HepG2 (cell line): ENCODE data around the gene CA4. TPM values are rescaled to one million over a fixed set of nuclear protein-coding genes. Genes with fewer than 3 reads are reported as not detected.

Experiments
- ATAC-seq: fragments of 200-7000 bp; cut with Tn5 transposase; 3 replicates; pipeline ENCODE4 v1.9.1; 2020; ENCODE audit warnings: mild to moderate bottlenecking, moderate library complexity
- BruUV-seq: library from RNA; stranded (reverse); fragments of 400-500 nt; replicated peaks from 2 replicates; lab custom pipeline; 2021; lab: Mats Ljungman, UMichigan
- CTCF ChIA-PET: fragments of 300-600 bp; formaldehyde crosslinking; extraction: SDS; loops from one replicate; lab custom pipeline; 2021; ENCODE audit warnings: low total read pairs, inconsistent platforms, low intra/inter-chr PET ratio; lab: Yijun Ruan, JAX
- POLR2A ChIA-PET: fragments of 350-600 bp; sonication (Branson Sonifier 250); formaldehyde crosslinking; loops from one replicate; lab custom pipeline; 2020; ENCODE audit warnings: antibody characterized with exemption, inconsistent platforms; lab: Yijun Ruan, JAX
- DNase-seq: peaks from one replicate; pipeline ENCODE4 v3.0.0-alpha.2; 2015; ENCODE audit warnings: low spot score
- FAIRE-seq: peaks from 3 replicates; lab custom pipeline; 2011; peaks lifted over from hg19 to GRCh38; lab: Jason Lieb, UNC
- H2AFZ ChIP-seq: one replicate; pipeline ENCODE4 v1.6.1; 2011; ENCODE audit warnings: low read length, inconsistent platforms
- H3K27ac ChIP-seq: fragments of 300-600 bp; 3 replicates; pipeline ENCODE4 v1.8.0; 2011; ENCODE audit warnings: mixed run types, mild to moderate bottlenecking, mixed read lengths, low read length, inconsistent platforms; ENCODE audit not compliant: insufficient read depth; ENCODE audit errors: extremely low read length
- H3K27me3 ChIP-seq, 2 experiments: fragments of 200-600 bp in 1 of 2; 2 replicates in 1 of 2; 3 replicates in 1 of 2; pipeline versions ENCODE4 v1.6.0 to v1.8.0; 2011; ENCODE audit warnings: low read length in 2 of 2, mild to moderate bottlenecking in 2 of 2, moderate library complexity in 2 of 2, inconsistent platforms in 1 of 2; ENCODE audit not compliant: insufficient read depth in 2 of 2, control insufficient read depth in 1 of 2
- H3K36me3 ChIP-seq, 2 experiments: fragments of 200-600 bp in 1 of 2; replicated peaks in 1 of 2; 2 replicates in 1 of 2; 3 replicates in 1 of 2; pipeline versions ENCODE4 v1.5.1 to v1.8.0; 2011; ENCODE audit warnings: low read length in 2 of 2, inconsistent platforms in 1 of 2; ENCODE audit not compliant: insufficient read depth in 2 of 2, control insufficient read depth in 1 of 2
- H3K4me1 ChIP-seq: 2 replicates; pipeline ENCODE4 v1.5.1; 2012; ENCODE audit warnings: low read length, inconsistent platforms; ENCODE audit not compliant: insufficient read depth
- H3K4me2 ChIP-seq: 2 replicates; pipeline ENCODE4 v1.6.0; 2011; ENCODE audit warnings: low read depth, low read length, inconsistent platforms
- H3K4me3 ChIP-seq, 3 experiments: fragments of 200-600 bp in 1 of 3; sonication (generic), shearing (Covaris generic) in 1 of 3; replicated peaks in 1 of 3; 2 replicates each; pipeline ENCODE4 v1.5.1; 2011 to 2016; ENCODE audit warnings: low read length in 3 of 3, inconsistent platforms in 2 of 3, low read depth in 2 of 3, mild to moderate bottlenecking in 2 of 3, control low read depth in 1 of 3, mixed read lengths in 1 of 3; ENCODE audit not compliant: insufficient read depth in 1 of 3
- H3K79me2 ChIP-seq: one replicate; pipeline ENCODE4 v1.6.1; 2011; ENCODE audit warnings: low read length, inconsistent platforms; ENCODE audit not compliant: insufficient read depth
- H3K9ac ChIP-seq: 2 replicates; pipeline ENCODE4 v1.6.0; 2011; ENCODE audit warnings: mild to moderate bottlenecking, low read depth, low read length, inconsistent platforms; ENCODE audit not compliant: insufficient read depth
- H3K9me3 ChIP-seq: 2 replicates; pipeline ENCODE4 v1.5.1; 2012; ENCODE audit warnings: mild to moderate bottlenecking, low read length
- H4K20me1 ChIP-seq: 2 replicates; pipeline ENCODE4 v1.6.0; 2011; ENCODE audit warnings: inconsistent platforms, mild to moderate bottlenecking, low read length, moderate library complexity; ENCODE audit not compliant: insufficient read depth
- DRAP1 ChIP-seq: IDR thresholded peaks from 2 replicates; pipeline ENCODE4 v1.6.1; 2016; ENCODE audit warnings: missing genetic modification reagents, missing compliant biosample characterization
- FOXA1 ChIP-seq, 2 experiments: fragments of 450-650 bp in 1 of 2; sonication (generic) in 1 of 2; formaldehyde crosslinking in 1 of 2; IDR thresholded peaks; 2 replicates each; pipeline versions ENCODE4 v1.4.0 to v1.6.1; 2016 to 2020; ENCODE audit warnings: missing genetic modification reagents in 1 of 2
- KLF11 ChIP-seq: IDR thresholded peaks from 2 replicates; pipeline ENCODE4 v1.6.1; 2016; ENCODE audit warnings: missing compliant biosample characterization
- ZFX ChIP-seq: sonication (generic); formaldehyde crosslinking; IDR thresholded peaks from 2 replicates; pipeline ENCODE4 v1.4.0; 2020; ENCODE audit warnings: mild to moderate bottlenecking, low read depth, missing genetic modification reagents, moderate library complexity
- ZMYM2 ChIP-seq: sonication (generic); formaldehyde crosslinking; IDR thresholded peaks from 2 replicates; pipeline ENCODE4 v1.8.0; 2022; ENCODE audit warnings: mild to moderate bottlenecking, missing genetic modification reagents
- WGBS: methylation state at CpG from one replicate; pipeline ENCODE4 v1.1.6; 2017; ENCODE audit warnings: low lambda C conversion rate; 5-methylcytosine and 5-hydroxymethylcytosine counted together
- in situ Hi-C: cut with HindIII; loops from 2 replicates; pipeline ENCODE4 v1.10.0; 2017; ENCODE audit warnings: low pct_unique_long_range_greater_than_20kb; ENCODE audit not compliant: extremely low pct_ligation_motif_present
- intact Hi-C: fragments of 100-400 bp; cut with micrococcal nuclease; formaldehyde crosslinking; loops from one replicate; pipeline ENCODE4 v1.10.0; 2022; ENCODE audit not compliant: unreplicated experiment
- polyA plus RNA-seq, 8 experiments: library from polyadenylated mRNA; depleted of rRNA in 3 of 8; stranded (reverse) in 7 of 8; unstranded in 1 of 8; fragments of >200 nt; fragmentation: Illumina TruSeq in 4 of 8; extraction: Trizol in 4 of 8; gene quantifications; 2 replicates each; pipeline versions ENCODE4 v1.2.1 to v1.2.3, GENCODE V29; 2011 to 2016; ENCODE audit warnings: low read depth in 4 of 8, missing spikeins in 1 of 8, mixed read lengths in 1 of 8; ENCODE audit not compliant: insufficient read depth in 1 of 8
- total RNA-seq, 5 experiments: library from RNA; depleted of rRNA; stranded (reverse); fragments of >200 nt; fragmentation: Illumina TruSeq; extraction: Trizol; gene quantifications; 2 replicates each; pipeline ENCODE4 v1.2.3, GENCODE V29; 2016; ENCODE audit warnings: low read depth in 1 of 5
- TF ChIP-seq, protein P1 (sequence below): sonication (generic); formaldehyde crosslinking; IDR thresholded peaks from 2 replicates; pipeline ENCODE4 v1.8.1; 2022; ENCODE audit warnings: low read depth, mild to moderate bottlenecking, missing genetic modification reagents

The CA4 gene
- total and polyA plus RNA-seq, 2 of the 13 experiments (the other 11 are each of a cell fraction or from before 2014, with no cell fraction given) = not detected

DNA sequence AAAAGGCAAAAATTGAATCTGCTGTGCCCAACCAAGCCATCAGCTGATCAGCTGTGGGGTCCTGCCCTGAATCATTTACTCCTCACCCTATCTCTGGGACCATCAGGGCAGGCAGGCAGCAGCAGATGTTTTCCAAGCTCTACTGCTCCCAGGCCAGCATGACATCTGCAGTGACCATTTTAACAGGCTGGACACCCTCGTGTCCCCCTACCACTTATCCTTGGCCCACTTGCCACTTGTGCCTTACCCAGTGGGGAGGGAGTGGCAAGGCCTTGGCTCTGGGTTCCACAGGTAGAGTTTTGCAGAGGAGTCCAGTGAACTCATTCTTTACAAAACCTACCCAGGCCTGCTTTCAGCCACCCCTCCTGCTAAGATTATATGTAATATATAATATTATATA lies 12.0 kb upstream of the CA4 start:
- no peak for FAIRE-seq
- no peak for ATAC-seq
- TF ChIP-seq FOXA1 (IDR thresholded peaks at IDR 0.05) (no peak), FOXA1 (CRISPR knock-in tag; IDR thresholded peaks at IDR 0.05) (no peak)
- TF ChIP-seq, all 625 proteins: peak for 0
- Histone ChIP-seq H3K4me1 (peaks cover 41% of the 10 kb centered on the region), H3K36me3 (no peaks in the 10 kb centered on the region), H3K9ac (no peak overlapping the region), H3K4me2 (no peak overlapping the region), H3K27ac (no peak overlapping the region), H3K9me3 (no peaks in the 10 kb centered on the region), H4K20me1 (peaks cover 4% of the 10 kb centered on the region; the same call in 1 of the 2 replicates), H3K4me3 (no peak overlapping the region), H2AFZ (no peak overlapping the region), H3K27me3 (peaks cover 4 to 70% of the 10 kb centered on the region in 2 experiments), H3K79me2 (no peaks in the 10 kb centered on the region)
- intact Hi-C loops = no loop called here
- in situ Hi-C loops = no loop called here
- CTCF ChIA-PET = no interaction called here
- no peak for DNase-seq
- 0% methylated on average over 1 of the region's 1 CpG for WGBS
- POLR2A ChIA-PET = no interaction called here
- no TSS peak for BruUV-seq

DNA sequence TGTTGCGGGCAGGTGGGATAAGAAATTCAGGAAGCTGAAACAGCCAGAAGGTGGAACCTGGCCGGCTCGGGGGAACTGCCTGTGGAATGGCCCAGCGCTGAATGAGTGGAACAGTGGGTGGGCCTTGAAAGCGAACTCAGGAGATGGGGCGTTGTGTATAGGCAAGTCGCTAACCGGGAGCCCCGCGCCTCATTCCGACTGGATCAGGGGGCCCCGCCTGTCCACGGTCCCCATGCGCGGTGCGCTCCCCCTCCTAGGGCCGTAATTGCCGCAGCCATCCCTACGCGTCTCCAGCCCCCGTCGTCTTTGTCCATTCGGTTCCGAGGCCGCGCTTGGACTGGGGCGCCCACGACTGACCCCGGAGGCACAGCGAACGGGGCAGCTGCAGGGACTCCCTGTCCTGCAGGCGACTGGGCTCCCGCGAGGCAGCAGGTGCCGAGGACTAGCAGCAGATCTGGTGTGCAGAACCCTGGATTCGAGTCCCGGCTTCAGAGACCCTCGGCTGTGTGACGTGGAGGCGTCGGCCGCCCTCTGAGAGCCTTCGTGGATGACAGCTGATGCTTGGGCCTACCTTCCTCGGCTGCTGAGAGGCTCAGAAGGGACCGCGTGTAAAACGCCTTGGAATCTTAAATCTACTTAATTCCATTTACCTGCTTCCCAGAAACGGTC lies 10.9 kb upstream of the CA4 start:
- no TSS peak for BruUV-seq
- in situ Hi-C loops = no loop called here

More for the DNA sequence above, 10.9 kb upstream of the CA4 start:
- H3K27ac ChIP-seq = no peak overlapping the region
- no peak overlapping the region for H2AFZ ChIP-seq
- TF ChIP-seq ZFX = 0 out of 2 replicates have a peak, but pooled peaks have one; percentile 5
- no peak for TF ChIP-seq DRAP1 (CRISPR knock-in tag)
- TF ChIP-seq KLF11 = no peak
- TF ChIP-seq, protein P1, sequence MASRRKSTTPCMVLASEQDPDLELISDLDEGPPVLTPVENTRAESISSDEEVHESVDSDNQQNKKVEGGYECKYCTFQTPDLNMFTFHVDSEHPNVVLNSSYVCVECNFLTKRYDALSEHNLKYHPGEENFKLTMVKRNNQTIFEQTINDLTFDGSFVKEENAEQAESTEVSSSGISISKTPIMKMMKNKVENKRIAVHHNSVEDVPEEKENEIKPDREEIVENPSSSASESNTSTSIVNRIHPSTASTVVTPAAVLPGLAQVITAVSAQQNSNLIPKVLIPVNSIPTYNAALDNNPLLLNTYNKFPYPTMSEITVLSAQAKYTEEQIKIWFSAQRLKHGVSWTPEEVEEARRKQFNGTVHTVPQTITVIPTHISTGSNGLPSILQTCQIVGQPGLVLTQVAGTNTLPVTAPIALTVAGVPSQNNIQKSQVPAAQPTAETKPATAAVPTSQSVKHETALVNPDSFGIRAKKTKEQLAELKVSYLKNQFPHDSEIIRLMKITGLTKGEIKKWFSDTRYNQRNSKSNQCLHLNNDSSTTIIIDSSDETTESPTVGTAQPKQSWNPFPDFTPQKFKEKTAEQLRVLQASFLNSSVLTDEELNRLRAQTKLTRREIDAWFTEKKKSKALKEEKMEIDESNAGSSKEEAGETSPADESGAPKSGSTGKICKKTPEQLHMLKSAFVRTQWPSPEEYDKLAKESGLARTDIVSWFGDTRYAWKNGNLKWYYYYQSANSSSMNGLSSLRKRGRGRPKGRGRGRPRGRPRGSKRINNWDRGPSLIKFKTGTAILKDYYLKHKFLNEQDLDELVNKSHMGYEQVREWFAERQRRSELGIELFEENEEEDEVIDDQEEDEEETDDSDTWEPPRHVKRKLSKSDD (CRISPR knock-in tag) = no peak
- no peak for TF ChIP-seq ZMYM2
- H3K4me1 ChIP-seq = peaks cover 49% of the 10 kb centered on the region
- no peak for FAIRE-seq
- no peak overlapping the region for H3K9ac ChIP-seq
- CTCF ChIA-PET = no interaction called here
- WGBS = 78% methylated on average over 31 of the region's 48 CpGs
- H3K4me3 ChIP-seq = peak overlapping the region in 1 of 3 experiments; percentile 54; a peak in 1 of 6 replicates
- ATAC-seq = no peak
- H3K27me3 ChIP-seq = peaks cover 4 to 70% of the 10 kb centered on the region in 2 experiments
- peaks cover 4% of the 10 kb centered on the region; the same call in 1 of the 2 replicates for H4K20me1 ChIP-seq
- DNase-seq = no peak
- no peaks in the 10 kb centered on the region for H3K79me2 ChIP-seq
- intact Hi-C loops = no loop called here
- no peaks in the 10 kb centered on the region for H3K9me3 ChIP-seq
- no peaks in the 10 kb centered on the region for H3K36me3 ChIP-seq
- peak overlapping the region; percentile 60; the same call in 1 of the 2 replicates for H3K4me2 ChIP-seq
- POLR2A ChIA-PET = no interaction called here
